Measurements from ENCODE around the gene FOCAD.
"Not testable (repeated sequence)": the region's sequence is repeated elsewhere in the genome, so short reads cannot be mapped to it uniquely, and the experiment has no call there.

Gene FOCAD

GRCh38 chr9:20671635-20672034, 12.4 kb upstream of the FOCAD start:
- in situ Hi-C loops (cut with MboI; ENCODE audit: low sequenced_read_pairs) = no loop called here

DNA sequence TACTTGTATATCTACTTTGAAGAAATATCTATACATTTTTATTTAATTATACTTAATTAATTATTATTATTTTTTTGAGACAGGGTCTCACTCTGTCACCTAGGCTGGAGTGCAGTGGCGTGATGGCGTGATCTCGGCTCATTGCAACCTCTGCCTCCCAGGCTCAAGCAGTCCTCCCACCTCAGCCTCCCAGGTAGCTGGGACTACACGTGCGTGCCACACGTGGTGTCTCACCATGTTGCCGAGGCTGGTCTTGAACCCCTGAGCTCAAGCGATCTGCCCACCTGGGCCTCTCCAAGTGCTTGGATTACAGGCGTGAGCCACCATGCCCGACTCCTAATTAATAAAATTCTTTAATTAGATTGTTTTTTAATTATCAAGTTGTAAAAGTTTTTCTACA, 10.5 kb upstream of the FOCAD start:
- in situ Hi-C loops (cut with MboI; ENCODE audit: low sequenced_read_pairs) = not testable (repeated sequence)

DNA sequence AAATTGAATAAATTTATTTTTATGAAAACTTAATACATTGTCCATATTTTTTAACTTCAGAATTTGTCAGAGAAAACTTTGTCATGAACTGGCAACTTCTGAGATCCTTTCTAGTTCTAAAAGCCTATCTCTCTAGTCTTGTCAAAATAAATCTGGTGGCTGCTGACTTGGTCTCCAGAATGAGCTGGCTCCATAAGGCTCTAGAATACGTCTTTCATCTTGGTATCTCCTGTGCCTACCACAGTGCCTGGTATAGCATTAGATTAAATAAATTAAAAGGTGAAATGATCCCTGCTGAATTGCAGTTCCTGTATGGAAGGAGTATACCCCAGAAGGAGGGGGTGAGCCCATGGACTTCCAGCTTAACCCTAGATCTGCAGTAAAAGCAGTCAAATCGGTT, 2.6 kb upstream of the FOCAD start:
- in situ Hi-C loops (cut with MboI; ENCODE audit: low sequenced_read_pairs) = no loop called here

GRCh38 chr9:20683351-20684034, 566 bp upstream of the FOCAD start:
- in situ Hi-C loops (cut with MboI; ENCODE audit: low sequenced_read_pairs) = no loop called here

- in situ Hi-C loops (cut with MboI; ENCODE audit: low sequenced_read_pairs) = no loop called here
Observed at GRCh38 chr9:20684875-20685696, 1.0 kb downstream of the FOCAD start.

DNA sequence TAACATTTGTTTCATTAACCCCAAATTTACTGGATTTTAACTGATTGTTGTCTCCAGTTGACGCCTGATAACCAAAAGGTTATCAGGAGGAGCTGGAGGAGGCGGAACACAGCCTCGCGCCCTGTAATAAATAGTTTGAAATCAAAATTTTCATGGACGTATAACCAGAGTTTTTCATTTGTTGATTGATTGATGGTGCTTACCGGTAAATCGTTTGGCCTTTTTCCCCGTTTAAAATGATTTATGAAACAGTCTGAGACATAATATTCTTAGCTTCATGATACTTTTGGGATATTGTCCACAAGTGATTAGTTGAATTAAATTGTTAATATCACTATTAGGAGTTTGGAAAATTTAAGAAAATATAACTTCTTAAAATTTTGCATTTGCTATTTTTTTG, 1.7 kb downstream of the FOCAD start:
- in situ Hi-C loops (cut with MboI; ENCODE audit: low sequenced_read_pairs) = no loop called here

DNA sequence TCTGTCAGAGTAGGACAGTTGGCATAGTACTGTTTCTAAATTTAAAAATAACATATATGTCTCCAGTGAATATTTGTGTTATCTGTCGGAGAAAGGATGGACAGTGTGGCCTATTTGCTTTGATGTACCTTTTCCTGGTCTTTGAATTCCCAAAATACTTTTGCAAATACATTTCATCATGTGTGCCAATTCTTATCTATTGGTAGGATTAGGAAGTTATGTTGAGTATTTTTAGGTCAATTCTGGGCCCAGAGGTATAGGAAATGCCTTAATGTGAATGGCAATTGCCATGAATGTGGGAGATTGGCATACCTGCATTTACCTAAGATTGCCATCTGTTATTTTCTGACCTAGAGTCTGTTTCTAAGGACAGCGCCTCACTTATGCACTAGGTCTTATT, 5.8 kb downstream of the FOCAD start:
- in situ Hi-C loops (cut with MboI; ENCODE audit: low sequenced_read_pairs) = no loop called here

GRCh38 chr9:20692554-20692953, 8.5 kb downstream of the FOCAD start:
- in situ Hi-C loops (cut with MboI; ENCODE audit: low sequenced_read_pairs) = no loop called here

GRCh38 chr9:20693068-20693467, 9.0 kb downstream of the FOCAD start:
- in situ Hi-C loops (cut with MboI; ENCODE audit: low sequenced_read_pairs) = no loop called here

GRCh38 chr9:20694248-20694647, 10.2 kb downstream of the FOCAD start:
- in situ Hi-C loops (cut with MboI; ENCODE audit: low sequenced_read_pairs) = no loop called here

GRCh38 chr9:20697021-20697719, 13.1 kb downstream of the FOCAD start:
- in situ Hi-C loops (cut with MboI; ENCODE audit: low sequenced_read_pairs) = no loop called here

GRCh38 chr9:20698782-20699181, 14.7 kb downstream of the FOCAD start:
- in situ Hi-C loops (cut with MboI; ENCODE audit: low sequenced_read_pairs) = no loop called here

DNA sequence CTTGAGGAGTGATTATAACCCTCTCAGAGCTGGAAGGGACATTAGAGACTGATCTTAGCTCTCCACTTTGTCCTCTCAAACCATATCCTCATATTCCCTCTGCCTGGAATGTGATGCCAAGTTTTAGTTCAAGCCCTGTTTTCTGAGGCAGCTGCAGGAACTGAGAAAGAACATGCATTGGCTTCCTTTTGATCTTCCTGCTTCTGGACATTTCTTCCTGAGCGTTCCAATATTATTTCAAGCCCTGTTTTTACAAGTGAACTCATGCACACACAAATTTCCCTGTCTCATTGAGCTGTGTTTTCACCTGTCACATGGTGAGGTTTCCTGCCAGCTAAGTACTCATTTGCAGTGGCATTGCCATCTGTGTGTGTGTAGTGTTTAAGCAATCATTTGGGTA, 17.0 kb downstream of the FOCAD start:
- in situ Hi-C loops (cut with MboI; ENCODE audit: low sequenced_read_pairs) = no loop called here

DNA sequence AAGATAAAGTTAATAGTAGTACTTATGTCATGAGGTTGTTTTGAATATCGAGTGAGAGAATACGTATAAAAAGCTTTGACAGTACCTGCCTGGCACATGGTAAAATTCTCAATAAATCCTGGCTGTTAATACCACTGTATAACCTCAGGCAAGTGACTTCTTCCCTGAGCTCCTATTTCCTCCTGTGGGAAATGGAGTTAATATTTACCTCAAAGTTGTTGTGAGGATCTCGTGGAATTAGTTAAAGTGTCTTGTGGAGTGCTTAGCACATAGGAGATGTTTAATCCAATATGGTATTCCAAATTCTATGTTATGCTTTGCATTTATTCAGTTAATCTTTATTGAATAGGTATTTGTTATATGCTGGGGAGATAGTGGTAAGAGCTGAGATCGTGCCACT, 18.5 kb downstream of the FOCAD start:
- in situ Hi-C loops (cut with MboI; ENCODE audit: low sequenced_read_pairs) = no loop called here

DNA sequence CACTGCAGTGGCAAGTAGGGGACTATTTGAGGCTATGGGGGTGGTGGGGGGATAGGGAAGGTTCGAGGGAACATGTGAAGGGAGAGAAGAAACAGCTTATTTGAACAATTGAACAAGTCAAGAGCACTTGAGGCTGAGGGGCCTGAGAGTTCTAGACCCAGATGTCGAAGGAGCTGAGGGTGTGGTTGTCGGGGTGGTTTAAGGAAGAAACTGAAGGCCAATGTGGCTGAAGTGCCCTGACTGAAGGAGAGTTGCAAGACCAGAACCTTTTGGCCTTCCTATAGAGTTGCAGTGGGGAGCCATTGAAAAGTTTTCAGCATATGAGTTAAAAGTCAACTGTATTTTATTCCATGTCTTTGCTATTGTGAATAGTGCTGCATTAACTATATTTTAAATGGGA, 19.1 kb downstream of the FOCAD start:
- in situ Hi-C loops (cut with MboI; ENCODE audit: low sequenced_read_pairs) = no loop called here

- in situ Hi-C loops (cut with MboI; ENCODE audit: low sequenced_read_pairs) = no loop called here
Observed at GRCh38 chr9:20707708-20708107, 23.6 kb downstream of the FOCAD start.

GRCh38 chr9:20713172-20713571, 29.1 kb downstream of the FOCAD start:
- in situ Hi-C loops (cut with MboI; ENCODE audit: low sequenced_read_pairs) = no loop called here

- in situ Hi-C loops (cut with MboI; ENCODE audit: low sequenced_read_pairs) = no loop called here
Observed at GRCh38 chr9:20714442-20715415, 30.7 kb downstream of the FOCAD start.

DNA sequence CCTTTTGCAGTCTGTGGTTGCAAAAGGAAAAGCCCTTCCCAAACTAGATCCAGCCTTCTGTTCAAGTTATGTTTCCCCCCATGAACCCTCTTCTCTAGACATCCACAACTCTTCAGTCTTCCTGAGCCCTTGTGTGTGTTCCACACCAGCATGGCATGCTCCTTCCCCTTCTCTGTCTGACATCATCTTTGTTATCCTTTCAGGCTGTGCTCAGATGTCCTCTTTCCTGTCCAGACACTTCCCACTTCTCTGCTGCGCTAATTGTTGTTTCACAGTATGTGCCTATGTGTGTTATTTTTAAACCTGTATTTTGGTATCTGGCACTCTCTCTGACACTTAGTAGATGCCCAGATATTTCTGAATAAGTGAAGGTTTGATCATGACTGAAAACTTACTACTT, 38.2 kb downstream of the FOCAD start:
- in situ Hi-C loops (cut with MboI; ENCODE audit: low sequenced_read_pairs) = no loop called here

DNA sequence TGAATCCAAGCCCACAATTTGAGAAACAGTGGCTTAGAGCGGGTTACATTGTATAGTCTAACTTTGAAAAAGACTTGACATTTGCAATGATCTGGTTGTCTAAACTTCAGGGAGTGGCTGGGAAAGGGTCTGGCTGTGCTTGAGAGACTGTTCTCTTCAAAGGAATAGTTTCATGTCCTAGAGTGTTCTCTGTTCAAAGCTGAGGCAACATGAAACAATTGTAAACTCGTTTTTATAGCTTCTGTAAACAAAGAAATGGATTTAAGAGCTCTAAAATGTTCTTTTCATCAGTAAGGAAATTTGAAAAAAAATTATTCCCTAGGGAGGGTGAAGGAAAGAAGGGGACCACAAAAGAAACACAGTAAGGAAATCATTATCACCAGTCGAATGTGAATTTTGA, 41.6 kb downstream of the FOCAD start:
- in situ Hi-C loops (cut with MboI; ENCODE audit: low sequenced_read_pairs) = no loop called here

DNA sequence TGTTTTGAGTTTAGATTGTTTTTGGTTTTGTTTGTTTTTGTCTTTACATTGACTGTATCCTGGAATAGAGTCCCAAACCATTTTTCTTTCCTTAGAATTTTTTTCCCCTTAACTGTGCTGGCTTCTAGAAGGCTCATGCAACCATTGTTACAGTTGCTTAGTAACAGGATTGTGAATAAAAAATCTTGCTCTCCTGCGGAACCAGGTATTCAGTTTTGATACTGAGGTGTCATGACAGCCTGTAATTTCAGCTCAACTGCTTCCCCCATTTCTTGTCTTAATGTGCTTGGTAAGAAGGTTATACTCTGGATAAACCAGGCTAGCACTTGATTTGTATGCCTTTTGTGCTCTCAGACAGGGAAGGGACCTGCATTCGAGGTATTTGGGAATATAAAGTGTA, 42.1 kb downstream of the FOCAD start:
- in situ Hi-C loops (cut with MboI; ENCODE audit: low sequenced_read_pairs) = no loop called here
